ENCODE data around the gene CCDC9. TPM values are rescaled to one million over a fixed set of nuclear protein-coding genes. Genes with fewer than 3 reads are reported as not detected.

The CCDC9 gene
- total and polyA plus RNA-seq, 2 of the 13 experiments (the other 11 are each of a cell fraction or from before 2014, with no cell fraction given): 2.9 to 6.3 TPM

GRCh38 chr19:47227352-47228167 lies 28.8 kb upstream of the CCDC9 start (continued):
- TF ChIP-seq ATF7-NPFF (CRISPR knock-in tag; IDR thresholded peaks at IDR 0.05; ENCODE audit: low read depth): no peak
- TF ChIP-seq ZNF432 (CRISPR knock-in tag; IDR thresholded peaks at IDR 0.05; ENCODE audit: borderline replicate concordance): no peak
- peak; percentile 51 for TF ChIP-seq THAP11 (CRISPR knock-in tag; IDR thresholded peaks at IDR 0.05)
- no peak for TF ChIP-seq ZKSCAN8 (CRISPR knock-in tag; IDR thresholded peaks at IDR 0.05; ENCODE audit: borderline replicate concordance)
- TF ChIP-seq ZNF713 (CRISPR knock-in tag; IDR thresholded peaks at IDR 0.05): no peak
- TF ChIP-seq RNF219 (CRISPR knock-in tag; IDR thresholded peaks at IDR 0.05): 0 out of 2 replicates have a peak, but pooled peaks have one; percentile 84
- no peak for TF ChIP-seq ZBTB44 (CRISPR knock-in tag; IDR thresholded peaks at IDR 0.05)
- TF ChIP-seq ATF4 (CRISPR knock-in tag; IDR thresholded peaks at IDR 0.05): peak in 1 of 2 experiments; percentile 58; a peak in 1 of 4 replicates
- TF ChIP-seq MTA1 (CRISPR knock-in tag; IDR thresholded peaks at IDR 0.05; ENCODE audit: borderline replicate concordance): peak; percentile 12; the same call in 1 of the 2 replicates
- TF ChIP-seq KMT2B (CRISPR knock-in tag; IDR thresholded peaks at IDR 0.05): no peak; the same call in 1 of the 2 replicates
- TF ChIP-seq TCF12 (IDR thresholded peaks at IDR 0.05): no peak
- TF ChIP-seq TCF12 (CRISPR knock-in tag; IDR thresholded peaks at IDR 0.05): no peak
- TF ChIP-seq ZSCAN5A (CRISPR knock-in tag; IDR thresholded peaks at IDR 0.05; ENCODE audit: borderline replicate concordance): peak; percentile 60; the same call in 1 of the 2 replicates
- TF ChIP-seq MAFG (CRISPR knock-in tag; IDR thresholded peaks at IDR 0.05): no peak
- TF ChIP-seq PHF21A (CRISPR knock-in tag; IDR thresholded peaks at IDR 0.05): peak; percentile 73; the same call in 1 of the 2 replicates
- TF ChIP-seq XBP1 (CRISPR knock-in tag; IDR thresholded peaks at IDR 0.05): no peak
